ENCODE data around the gene ATXN7. TPM values are rescaled to one million over a fixed set of nuclear protein-coding genes. Genes with fewer than 3 reads are reported as not detected.

Gene ATXN7
- total RNA-seq, 3 donors from 2014 or later (not counting 1 experiment from before 2014, with no cell fraction given): 126 to 176 (median 146) TPM

DNA sequence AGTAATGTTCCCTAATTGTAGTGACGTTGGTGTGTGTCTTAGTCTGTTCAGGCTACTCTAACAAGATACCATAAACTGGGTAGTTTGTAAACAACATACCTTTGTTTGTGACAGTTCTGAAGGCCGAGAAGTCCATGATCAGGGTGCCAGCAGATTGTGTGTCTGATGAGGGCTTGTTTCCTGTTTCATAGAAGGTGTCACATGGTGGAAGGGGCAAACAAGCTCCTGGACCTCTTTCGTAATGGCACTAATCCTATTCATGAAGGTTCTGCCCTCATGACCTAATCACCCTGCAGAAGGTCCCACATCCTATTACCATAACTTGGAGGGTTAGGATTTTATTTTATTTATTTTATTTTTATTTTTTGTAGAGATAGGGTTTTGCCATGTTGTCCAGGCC is 11.1 kb downstream of the ATXN7 start:
- intact Hi-C loops (cut with micrococcal nuclease): no loop called here
- Histone ChIP-seq H3K36me3 (ENCODE audit: control insufficient read depth, insufficient read depth, low read length) (no peaks in the 10 kb centered on the region), H3K4me3 (ENCODE audit: low read length) (no peak overlapping the region), H3K4me1 (ENCODE audit: control insufficient read depth, insufficient read depth, low read length) (peaks cover 10% of the 10 kb centered on the region), H3K9me3 (ENCODE audit: control insufficient read depth, insufficient read depth, low read length) (no peaks in the 10 kb centered on the region), H3K27ac (ENCODE audit: low read length) (no peak overlapping the region), H3K27me3 (ENCODE audit: control insufficient read depth, insufficient read depth, low read length) (no peaks in the 10 kb centered on the region)
- WGBS (ENCODE audit: insufficient coverage): 40% methylated on average over 2 of the region's 3 CpGs
- Mint-ChIP-seq H3K4me3 (no peak overlapping the region), H3K27me3 (ENCODE audit: low read depth in 2 of 2) (no peaks in the 10 kb centered on the region), H3K4me1 (peaks cover 49 to 59% of the 10 kb centered on the region in 2 donors), H3K27ac (peak overlapping the region; percentile 37 to 47), H3K36me3 (no peaks in the 10 kb centered on the region), H3K9me3 (no peaks in the 10 kb centered on the region)
- ATAC-seq: peak; percentile 37 to 48 (median 44)
- TF ChIP-seq CTCF (IDR thresholded peaks at IDR 0.05): no peak
- no peak for DNase-seq

- no peak for TF ChIP-seq CTCF (IDR thresholded peaks at IDR 0.05)
- peak overlapping the region; percentile 44 to 48 for H3K27ac Mint-ChIP-seq
- 96% methylated on average over 2 of the region's 2 CpGs for WGBS (ENCODE audit: insufficient coverage)
- peaks cover 49 to 66% of the 10 kb centered on the region in 2 donors for H3K4me1 Mint-ChIP-seq
- DNase-seq (no peak), ATAC-seq (no peak)
- H3K27me3 ChIP-seq (ENCODE audit: control insufficient read depth, insufficient read depth, low read length): no peaks in the 10 kb centered on the region
- peaks cover 10% of the 10 kb centered on the region for H3K4me1 ChIP-seq (ENCODE audit: control insufficient read depth, insufficient read depth, low read length)
- no peaks in the 10 kb centered on the region for H3K9me3 Mint-ChIP-seq
- no peaks in the 10 kb centered on the region for H3K36me3 ChIP-seq (ENCODE audit: control insufficient read depth, insufficient read depth, low read length)
- no peak overlapping the region for H3K27ac ChIP-seq (ENCODE audit: low read length)
- no peak overlapping the region for H3K4me3 Mint-ChIP-seq
- intact Hi-C loops (cut with micrococcal nuclease): no loop called here
- no peaks in the 10 kb centered on the region for H3K36me3 Mint-ChIP-seq
- H3K27me3 Mint-ChIP-seq (ENCODE audit: low read depth in 2 of 2): no peaks in the 10 kb centered on the region
- H3K9me3 ChIP-seq (ENCODE audit: control insufficient read depth, insufficient read depth, low read length): no peaks in the 10 kb centered on the region
- no peak overlapping the region for H3K4me3 ChIP-seq (ENCODE audit: low read length)
Measured at GRCh38 chr3:63875510-63875909, 11.8 kb downstream of the ATXN7 start.

DNA sequence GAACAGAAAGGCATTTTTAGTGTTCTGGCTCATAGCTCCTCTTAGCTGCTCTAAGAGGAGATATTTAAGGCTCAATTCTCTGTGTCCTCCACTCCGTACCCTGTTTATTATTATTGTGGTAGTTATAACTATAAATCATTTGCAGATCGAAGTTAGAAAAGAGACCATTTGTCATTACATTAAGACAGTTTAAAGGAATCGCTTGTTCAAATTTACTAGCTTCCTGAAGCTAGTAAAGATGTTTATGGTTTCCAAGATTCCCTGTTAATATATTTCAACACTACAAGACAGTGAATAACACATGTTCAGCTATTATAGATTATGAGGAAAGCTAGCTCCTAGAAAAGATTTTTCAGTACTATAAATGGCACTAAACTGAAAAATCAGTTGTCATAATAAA is 12.6 kb downstream of the ATXN7 start:
- TF ChIP-seq CTCF (IDR thresholded peaks at IDR 0.05): no peak
- H3K4me3 ChIP-seq (ENCODE audit: low read length): no peak overlapping the region
- no peak overlapping the region for H3K27ac ChIP-seq (ENCODE audit: low read length)
- H3K36me3 ChIP-seq (ENCODE audit: control insufficient read depth, insufficient read depth, low read length): no peaks in the 10 kb centered on the region
- ATAC-seq (no peak), DNase-seq (no peak)
- no peaks in the 10 kb centered on the region for H3K36me3 Mint-ChIP-seq
- intact Hi-C loops (cut with micrococcal nuclease): no loop called here
- H3K4me3 Mint-ChIP-seq: no peak overlapping the region
- WGBS (ENCODE audit: insufficient coverage): no CpG with 5 or more reads among the region's 3 CpGs
- H3K27me3 Mint-ChIP-seq (ENCODE audit: low read depth in 2 of 2): no peaks in the 10 kb centered on the region
- H3K27me3 ChIP-seq (ENCODE audit: control insufficient read depth, insufficient read depth, low read length): no peaks in the 10 kb centered on the region
- no peaks in the 10 kb centered on the region for H3K9me3 Mint-ChIP-seq
- peaks cover 10% of the 10 kb centered on the region for H3K4me1 ChIP-seq (ENCODE audit: control insufficient read depth, insufficient read depth, low read length)
- H3K4me1 Mint-ChIP-seq: peaks cover 50 to 67% of the 10 kb centered on the region in 2 donors
- H3K27ac Mint-ChIP-seq: peak overlapping the region in 1 of 2 donors; percentile 44
- no peaks in the 10 kb centered on the region for H3K9me3 ChIP-seq (ENCODE audit: control insufficient read depth, insufficient read depth, low read length)

GRCh38 chr3:63877737-63878393 is 14.2 kb downstream of the ATXN7 start:
- no peak overlapping the region for H3K4me3 Mint-ChIP-seq
- Histone ChIP-seq H3K36me3 (ENCODE audit: control insufficient read depth, insufficient read depth, low read length) (no peaks in the 10 kb centered on the region), H3K27ac (ENCODE audit: low read length) (no peak overlapping the region), H3K9me3 (ENCODE audit: control insufficient read depth, insufficient read depth, low read length) (no peaks in the 10 kb centered on the region), H3K4me1 (ENCODE audit: control insufficient read depth, insufficient read depth, low read length) (peaks cover 10% of the 10 kb centered on the region), H3K27me3 (ENCODE audit: control insufficient read depth, insufficient read depth, low read length) (no peaks in the 10 kb centered on the region), H3K4me3 (ENCODE audit: low read length) (no peak overlapping the region)
- H3K27ac Mint-ChIP-seq: peak overlapping the region; percentile 29 to 77
- whole genome bisulfite sequencing (ENCODE audit: insufficient coverage): 90% methylated on average over 3 of the region's 3 CpGs
- TF ChIP-seq CTCF (IDR thresholded peaks at IDR 0.05): no peak
- H3K4me1 Mint-ChIP-seq: peaks cover 57 to 62% of the 10 kb centered on the region in 2 donors
- DNase-seq (no peak), ATAC-seq (no peak)
- intact Hi-C loops (cut with micrococcal nuclease): no loop called here
- H3K27me3 Mint-ChIP-seq (ENCODE audit: low read depth in 2 of 2): no peaks in the 10 kb centered on the region
- H3K36me3 Mint-ChIP-seq: no peaks in the 10 kb centered on the region
- no peaks in the 10 kb centered on the region for H3K9me3 Mint-ChIP-seq

Data from natural killer cell (primary cell).